ENCODE data around the gene ENPP1.

DNA sequence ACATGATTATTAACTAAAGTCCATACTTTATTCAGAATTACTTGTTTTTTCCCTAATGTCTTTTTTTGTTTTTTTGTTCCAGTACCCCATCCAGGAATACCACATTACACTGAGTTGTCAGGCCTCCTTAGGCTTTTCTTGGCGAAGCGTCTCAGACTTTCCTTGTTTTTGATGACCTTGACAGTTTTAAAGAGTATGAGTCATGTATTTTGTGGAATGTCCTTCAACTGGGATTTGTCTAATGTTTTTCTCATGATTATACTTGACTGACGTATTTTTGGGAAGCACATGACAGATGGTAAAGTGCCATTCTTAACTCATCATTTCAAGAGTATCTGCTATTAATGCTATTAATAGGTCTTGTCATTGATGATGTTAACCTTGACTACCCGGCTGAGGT, 23.6 kb downstream of the ENPP1 start:
- TF ChIP-seq, protein P1, sequence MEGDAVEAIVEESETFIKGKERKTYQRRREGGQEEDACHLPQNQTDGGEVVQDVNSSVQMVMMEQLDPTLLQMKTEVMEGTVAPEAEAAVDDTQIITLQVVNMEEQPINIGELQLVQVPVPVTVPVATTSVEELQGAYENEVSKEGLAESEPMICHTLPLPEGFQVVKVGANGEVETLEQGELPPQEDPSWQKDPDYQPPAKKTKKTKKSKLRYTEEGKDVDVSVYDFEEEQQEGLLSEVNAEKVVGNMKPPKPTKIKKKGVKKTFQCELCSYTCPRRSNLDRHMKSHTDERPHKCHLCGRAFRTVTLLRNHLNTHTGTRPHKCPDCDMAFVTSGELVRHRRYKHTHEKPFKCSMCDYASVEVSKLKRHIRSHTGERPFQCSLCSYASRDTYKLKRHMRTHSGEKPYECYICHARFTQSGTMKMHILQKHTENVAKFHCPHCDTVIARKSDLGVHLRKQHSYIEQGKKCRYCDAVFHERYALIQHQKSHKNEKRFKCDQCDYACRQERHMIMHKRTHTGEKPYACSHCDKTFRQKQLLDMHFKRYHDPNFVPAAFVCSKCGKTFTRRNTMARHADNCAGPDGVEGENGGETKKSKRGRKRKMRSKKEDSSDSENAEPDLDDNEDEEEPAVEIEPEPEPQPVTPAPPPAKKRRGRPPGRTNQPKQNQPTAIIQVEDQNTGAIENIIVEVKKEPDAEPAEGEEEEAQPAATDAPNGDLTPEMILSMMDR (conservative IDR thresholded peaks at IDR 0.05), result no peak
- no peak for TF ChIP-seq ZFX (IDR thresholded peaks at IDR 0.05)
